COR-L47 (cell line): ENCODE results near the gene ERCC6L.

Experiments
- DNase-seq: peaks from one replicate; lab custom pipeline; 2025; lab: John Stamatoyannopoulos, UW

The ERCC6L gene

GRCh38 chrX:72238721-72239475 lies at the start of gene ERCC6L:
ERCC6L (minus strand) TSS chrX:72239027; CDS start chrX:72238911, 116 bp downstream.
- DNase-seq, result peak; percentile 75

DNA sequence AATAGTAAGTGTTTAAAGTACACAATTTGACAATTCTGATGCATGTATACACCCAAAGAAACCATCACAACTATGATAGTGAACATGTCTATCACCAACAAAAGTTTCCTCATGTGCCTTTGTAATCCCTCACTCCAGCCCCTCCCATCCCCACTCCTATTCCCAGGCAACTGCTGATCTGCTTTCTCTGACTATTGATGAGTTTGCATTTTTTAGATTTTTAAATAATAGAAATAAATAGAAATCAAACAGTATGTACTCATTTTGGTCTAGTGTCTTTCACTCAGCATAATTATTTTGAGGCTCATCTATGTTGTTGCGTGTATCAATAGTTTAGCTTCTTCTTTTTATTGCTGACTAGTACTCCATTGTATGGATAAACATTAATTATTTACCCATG lies 43.5 kb upstream of the ERCC6L start:
- DNase-seq, result no peak

DNA sequence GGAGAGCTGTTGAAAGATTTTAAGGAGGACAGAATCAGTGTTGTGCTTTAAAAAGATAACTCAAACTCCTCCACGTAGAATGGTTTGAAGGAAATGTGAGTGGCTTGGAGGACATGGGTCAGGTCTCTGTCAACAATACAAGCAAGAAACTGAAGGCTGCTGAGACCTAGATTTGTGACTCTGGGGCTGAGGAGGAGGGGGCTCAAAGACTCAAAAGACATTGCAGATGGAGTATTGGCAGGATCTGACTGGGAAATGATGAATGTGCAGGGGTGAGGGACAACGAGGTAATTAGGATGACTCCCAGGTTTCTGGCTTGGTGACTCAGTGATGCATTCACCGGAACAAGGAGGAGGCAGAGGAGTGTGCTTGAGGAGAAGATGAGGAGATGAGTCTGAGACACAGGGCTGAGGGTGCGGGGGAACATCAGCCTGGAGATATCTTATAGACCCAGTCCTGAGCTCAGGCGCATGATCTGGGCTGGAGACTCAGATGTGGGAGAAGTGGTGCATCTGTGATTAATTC lies 41.6 kb upstream of the ERCC6L start:
- no peak for DNase-seq

GRCh38 chrX:72276478-72276953 lies 37.7 kb upstream of the ERCC6L start:
- no peak for DNase-seq

- no peak for DNase-seq
These were observed 35.7 kb upstream of the ERCC6L start for GRCh38 chrX:72274526-72274925.

GRCh38 chrX:72273718-72274117 lies 34.9 kb upstream of the ERCC6L start:
- no peak for DNase-seq

GRCh38 chrX:72272868-72273267 lies 34.0 kb upstream of the ERCC6L start:
- DNase-seq, result no peak

DNA sequence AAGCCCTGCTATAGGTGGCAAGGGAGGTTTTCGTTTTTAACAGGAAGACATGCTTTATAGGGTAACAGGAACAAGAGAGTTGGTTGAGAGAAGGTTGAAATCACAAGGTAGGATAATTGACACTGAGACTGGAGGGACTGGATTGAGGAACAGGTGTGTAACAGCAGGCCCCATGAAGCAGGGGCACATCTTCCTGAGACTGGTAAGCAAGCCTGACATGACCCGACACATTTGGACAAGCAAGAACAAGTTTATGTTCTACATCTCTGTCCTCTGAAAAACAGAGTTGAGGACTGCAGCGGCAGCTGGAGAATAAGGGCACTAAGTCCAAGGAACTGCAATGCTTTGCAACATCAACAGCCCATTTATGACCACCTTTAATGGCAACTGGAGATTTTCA lies 33.0 kb upstream of the ERCC6L start:
- DNase-seq, result no peak

DNA sequence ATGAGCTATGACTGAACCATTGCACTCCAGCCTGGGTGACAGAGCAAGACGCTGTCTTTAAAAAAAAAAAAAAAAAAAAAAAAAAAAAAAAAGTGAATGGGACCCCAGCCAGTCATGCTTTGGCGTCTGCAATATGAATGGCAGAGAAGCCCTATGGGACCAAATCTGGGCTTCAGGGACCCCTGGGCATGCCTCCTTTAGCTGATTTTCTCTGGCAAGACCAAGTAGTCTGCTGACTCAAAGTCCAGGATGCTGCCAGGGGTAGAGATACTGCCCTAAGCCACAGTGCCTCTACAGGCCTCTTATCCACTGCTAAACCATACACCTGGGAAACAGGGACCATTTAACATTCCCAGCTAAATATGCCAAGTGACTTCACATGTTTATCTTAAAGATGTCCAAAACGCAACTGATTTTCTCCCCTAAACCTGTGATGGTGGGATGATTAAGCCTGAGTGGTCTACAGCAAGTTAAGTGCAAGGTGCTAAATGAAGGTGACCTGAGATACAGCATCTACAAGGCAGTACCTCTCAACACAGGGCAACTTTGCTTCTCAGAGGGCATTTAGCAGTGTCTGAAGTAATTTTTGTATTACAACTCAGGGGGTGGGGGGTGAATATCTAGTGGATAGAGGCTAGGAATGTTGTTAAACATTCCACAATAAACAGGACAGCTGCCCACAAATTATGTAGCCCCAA lies 32.4 kb upstream of the ERCC6L start:
- DNase-seq, result no peak

DNA sequence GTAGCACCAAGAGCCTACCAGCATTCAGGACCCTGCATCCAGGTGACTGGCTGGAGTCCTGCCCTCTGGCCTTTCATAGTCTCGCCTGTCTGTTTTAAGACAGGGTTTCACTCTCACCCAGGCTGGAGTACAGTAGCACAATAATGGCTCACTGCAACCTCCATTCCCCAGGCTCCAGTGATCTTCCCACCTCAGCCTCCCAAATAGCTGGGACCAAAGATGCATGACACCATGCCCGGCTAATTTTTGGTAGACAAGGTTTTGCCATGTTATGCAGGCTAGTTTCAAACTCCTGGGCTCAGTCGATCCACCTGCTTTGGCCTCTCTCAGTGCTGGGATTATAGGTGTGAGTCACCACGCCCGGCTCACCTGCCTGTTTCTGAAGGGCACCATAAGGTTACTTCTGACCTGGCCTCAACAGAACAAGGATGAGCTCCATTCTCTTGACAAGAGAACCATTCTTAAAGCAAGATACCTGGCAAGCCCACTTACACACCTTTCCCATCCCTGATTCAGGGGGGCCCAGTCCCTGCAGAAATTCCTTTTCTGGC lies 31.6 kb upstream of the ERCC6L start:
- no peak for DNase-seq

GRCh38 chrX:72269671-72270251 lies 30.9 kb upstream of the ERCC6L start:
- no peak for DNase-seq

DNA sequence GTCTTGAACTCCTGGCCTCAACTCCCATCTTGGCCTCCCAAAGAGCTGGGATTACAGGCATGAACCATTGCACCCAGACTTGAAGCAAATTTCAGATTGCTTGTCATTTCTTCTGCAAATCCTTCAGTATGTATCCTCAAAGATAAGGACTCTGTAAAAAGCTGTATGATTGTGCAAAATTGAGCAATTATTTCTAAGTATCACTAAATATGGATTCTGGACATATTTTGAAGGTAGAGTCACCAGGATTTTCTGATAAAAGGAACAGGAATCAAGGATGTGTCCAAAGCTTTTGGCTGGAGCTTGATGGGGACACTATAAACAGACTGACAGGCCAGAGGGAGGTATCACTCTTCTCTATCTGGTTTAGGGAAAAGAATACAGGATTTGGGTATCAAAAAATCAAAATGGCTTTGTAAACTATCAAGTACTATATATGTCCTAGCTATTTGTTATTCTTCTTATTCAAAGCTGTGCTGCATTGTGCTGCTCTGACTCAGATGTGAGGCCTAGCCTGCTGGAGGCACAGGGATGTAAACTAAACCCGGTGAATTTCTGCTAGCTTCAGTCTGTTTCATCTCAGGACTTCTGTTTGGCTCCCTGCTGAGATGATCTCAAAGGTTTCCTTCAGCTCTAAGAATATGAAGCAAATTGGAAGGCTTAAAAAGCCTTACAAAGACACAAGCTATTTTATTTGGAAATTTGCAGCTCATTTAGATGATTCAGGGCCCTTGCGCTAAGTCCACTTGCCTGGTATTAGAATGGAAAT lies 30.0 kb upstream of the ERCC6L start:
- no peak for DNase-seq

- DNase-seq, result no peak
These were observed 26.4 kb upstream of the ERCC6L start for GRCh38 chrX:72265263-72265662.

GRCh38 chrX:72262077-72262476 lies 23.2 kb upstream of the ERCC6L start:
- no peak for DNase-seq

DNA sequence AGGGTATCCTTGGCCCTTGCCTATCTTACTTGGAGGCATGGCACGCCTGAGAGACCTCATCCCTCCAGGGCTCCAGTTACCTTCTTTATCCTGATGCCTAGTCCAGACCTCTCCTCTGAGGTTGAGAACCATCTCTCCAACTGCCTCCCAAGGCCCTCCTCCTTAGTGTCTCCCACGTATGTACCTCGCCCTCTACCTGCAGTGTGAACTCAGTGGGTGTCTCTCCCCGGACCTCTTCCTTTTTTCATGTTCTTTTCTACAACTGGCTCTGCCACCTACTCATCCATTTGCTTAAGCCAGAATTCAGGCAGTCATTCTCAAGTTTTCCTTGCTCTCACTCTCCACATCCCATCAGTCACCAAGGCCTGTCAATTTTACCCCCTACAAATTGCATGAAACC lies 21.6 kb upstream of the ERCC6L start:
- no peak for DNase-seq

DNA sequence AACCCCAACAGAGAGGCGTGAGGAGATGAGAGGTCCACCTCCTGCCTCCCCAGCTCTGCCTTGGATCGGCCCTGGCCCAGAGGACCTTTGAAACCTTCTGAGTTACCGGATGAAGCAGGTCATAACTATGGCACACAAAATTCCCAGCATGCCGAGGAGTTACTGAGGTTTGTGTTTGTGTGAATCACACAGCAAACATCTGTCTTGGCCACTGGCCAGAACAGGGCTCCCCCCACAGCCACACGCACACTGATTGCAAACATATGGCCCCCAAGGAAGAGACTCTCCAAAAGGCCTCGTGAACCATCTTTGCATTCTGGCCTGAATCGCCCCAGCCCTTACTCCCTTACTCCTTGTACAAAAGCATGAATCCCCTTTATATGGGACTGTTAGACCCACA lies 19.3 kb upstream of the ERCC6L start:
- no peak for DNase-seq

GRCh38 chrX:72255864-72256263 lies 17.0 kb upstream of the ERCC6L start:
- no peak for DNase-seq

GRCh38 chrX:72255445-72255844 lies 16.6 kb upstream of the ERCC6L start:
- peak; percentile 88 for DNase-seq

- DNase-seq, result peak; percentile 28
These were observed 16.0 kb upstream of the ERCC6L start for GRCh38 chrX:72254816-72255215.

- DNase-seq, result no peak
These were observed 14.9 kb upstream of the ERCC6L start for GRCh38 chrX:72253686-72254085.

DNA sequence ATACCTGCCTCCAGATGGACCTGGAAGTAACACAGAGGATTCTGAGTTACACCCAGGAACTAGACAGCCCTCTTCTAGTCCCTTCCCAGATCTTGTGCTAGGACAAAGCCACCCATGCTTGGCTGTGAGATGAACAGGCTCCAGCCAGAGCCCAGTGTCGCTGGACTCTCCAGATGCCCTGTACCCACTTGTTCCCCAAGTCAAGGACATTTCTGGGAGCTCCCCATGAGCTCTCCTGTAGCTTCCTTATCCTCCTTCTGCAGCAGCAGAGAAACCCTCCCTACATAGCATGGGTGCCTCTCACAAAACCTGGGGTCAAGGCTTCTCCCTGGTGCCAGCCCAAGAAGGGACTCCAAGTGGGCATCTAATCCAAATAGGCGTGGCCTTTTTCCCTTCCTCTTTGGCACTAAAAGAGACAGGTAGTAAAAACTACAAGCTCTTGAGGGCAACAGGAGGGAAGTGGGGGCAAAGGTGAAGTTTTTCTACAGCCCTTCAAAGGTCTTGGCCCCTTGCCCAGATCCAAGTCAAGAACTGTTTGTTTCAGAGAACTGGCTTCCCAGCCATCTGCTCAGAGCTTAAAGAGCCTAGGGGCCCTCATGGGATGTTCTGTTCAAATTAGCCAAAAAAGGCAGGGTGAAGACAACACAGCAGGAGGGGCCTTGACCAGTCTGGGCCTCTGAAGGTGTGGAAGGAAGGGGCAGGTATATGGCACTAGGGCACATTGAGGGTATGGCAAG lies 8.5 kb upstream of the ERCC6L start:
- DNase-seq, result peak; percentile 18
